ENCODE results near the gene ATXN2L.

- no peak for TF ChIP-seq POLR2G (IDR thresholded peaks at IDR 0.05; ENCODE audit: low read depth, low read length)
- no peak for TF ChIP-seq USF2 (IDR thresholded peaks at IDR 0.05; ENCODE audit: low read depth, low read length)
- TF ChIP-seq USF2 (CRISPR knock-in tag; IDR thresholded peaks at IDR 0.05; ENCODE audit: borderline replicate concordance): no peak
- TF ChIP-seq MAX (IDR thresholded peaks at IDR 0.05): no peak
- no peak for TF ChIP-seq HCFC1 (IDR thresholded peaks at IDR 0.05; ENCODE audit: low read depth, low read length)
- TF ChIP-seq SALL2 (CRISPR knock-in tag; IDR thresholded peaks at IDR 0.05): no peak
- TF ChIP-seq EP300 (IDR thresholded peaks at IDR 0.05; ENCODE audit: low read depth in 2 of 2, low read length in 2 of 2): no peak
- TF ChIP-seq EP300 (CRISPR knock-in tag; IDR thresholded peaks at IDR 0.05; ENCODE audit: borderline replicate concordance): no peak
- no peak for TF ChIP-seq PAX8 (CRISPR knock-in tag; IDR thresholded peaks at IDR 0.05; ENCODE audit: borderline replicate concordance)
- TF ChIP-seq ZFP62 (CRISPR knock-in tag; IDR thresholded peaks at IDR 0.05): no peak
- no peak for TF ChIP-seq CTCF (CRISPR knock-in tag; IDR thresholded peaks at IDR 0.05)
- TF ChIP-seq BRF2 (CRISPR knock-in tag; IDR thresholded peaks at IDR 0.05): no peak
- TF ChIP-seq TCF7L2 (IDR thresholded peaks at IDR 0.05; ENCODE audit: low read depth, low read length): no peak
- TF ChIP-seq ZNF274 (CRISPR knock-in tag; IDR thresholded peaks at IDR 0.05): no peak
- peak; percentile 12 to 41; a peak in 2 of 4 replicates for TF ChIP-seq POLR2A (IDR thresholded peaks at IDR 0.05; ENCODE audit: insufficient read depth in 1 of 2, low read depth in 2 of 2, low read length in 2 of 2)
These were observed 13.3 kb downstream of the ATXN2L start for GRCh38 chr16:28835864-28836760.
